ENCODE data around the gene ITGA3.

ITGA3 gene

DNA sequence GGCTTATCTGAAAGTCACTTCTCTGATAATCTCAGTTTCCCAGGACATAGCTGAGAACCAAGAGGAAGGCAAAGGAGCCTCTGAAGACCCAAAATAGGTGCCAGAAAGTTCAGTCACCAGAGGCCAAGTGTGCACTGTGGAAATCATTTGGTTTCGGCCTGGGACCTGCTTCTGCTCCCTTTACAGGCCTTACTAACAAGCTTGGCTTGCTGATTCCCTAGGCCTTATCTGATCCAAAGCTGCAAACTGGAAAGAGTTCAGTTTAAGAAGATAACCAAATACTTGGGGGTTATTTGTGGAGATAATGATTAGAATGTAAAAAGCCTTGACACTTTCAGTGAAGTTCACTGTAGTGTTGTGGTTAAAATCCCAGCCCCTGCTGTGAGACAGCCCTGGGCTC is 17.0 kb downstream of the ITGA3 start:
- no peak for DNase-seq

DNA sequence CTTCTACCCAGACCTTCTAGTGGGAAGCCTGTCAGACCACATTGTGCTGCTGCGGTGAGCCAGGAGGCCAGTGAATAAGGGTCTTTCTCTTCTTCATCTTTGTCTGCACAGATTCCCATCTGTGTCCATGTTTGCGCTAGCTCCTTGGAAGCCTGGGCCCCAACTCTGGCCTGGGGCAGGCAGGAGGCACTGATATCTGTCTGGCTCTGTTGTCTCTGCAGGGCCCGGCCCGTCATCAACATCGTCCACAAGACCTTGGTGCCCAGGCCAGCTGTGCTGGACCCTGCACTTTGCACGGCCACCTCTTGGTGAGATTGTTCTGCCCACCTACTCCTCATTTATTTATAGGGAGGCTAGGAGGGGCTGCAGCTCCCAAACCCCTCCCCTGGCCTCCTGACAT is 18.3 kb downstream of the ITGA3 start:
- DNase-seq, result no peak

DNA sequence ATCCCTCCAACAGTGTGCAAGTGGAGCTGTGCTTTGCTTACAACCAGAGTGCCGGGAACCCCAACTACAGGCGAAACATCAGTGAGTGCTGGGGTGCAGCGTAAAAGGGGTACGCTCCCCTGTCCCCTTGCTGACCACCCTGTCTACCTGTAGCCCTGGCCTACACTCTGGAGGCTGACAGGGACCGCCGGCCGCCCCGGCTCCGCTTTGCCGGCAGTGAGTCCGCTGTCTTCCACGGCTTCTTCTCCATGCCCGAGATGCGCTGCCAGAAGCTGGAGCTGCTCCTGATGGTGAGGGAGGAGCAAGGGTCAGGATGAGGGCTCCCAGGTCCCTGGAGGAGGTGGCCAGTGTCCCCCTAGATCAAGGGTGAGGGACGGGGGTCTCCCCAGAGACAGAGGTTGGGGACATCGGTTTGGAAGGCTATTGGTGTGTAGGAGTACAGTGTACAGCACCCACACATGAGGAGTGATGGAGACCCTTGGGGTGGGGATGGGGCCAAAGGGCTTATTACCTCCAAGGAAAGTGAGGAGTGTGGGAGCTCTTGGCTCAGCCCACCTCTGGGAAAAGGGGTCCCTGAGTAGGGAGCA is 19.6 kb downstream of the ITGA3 start:
- DNase-seq, result no peak

DNA sequence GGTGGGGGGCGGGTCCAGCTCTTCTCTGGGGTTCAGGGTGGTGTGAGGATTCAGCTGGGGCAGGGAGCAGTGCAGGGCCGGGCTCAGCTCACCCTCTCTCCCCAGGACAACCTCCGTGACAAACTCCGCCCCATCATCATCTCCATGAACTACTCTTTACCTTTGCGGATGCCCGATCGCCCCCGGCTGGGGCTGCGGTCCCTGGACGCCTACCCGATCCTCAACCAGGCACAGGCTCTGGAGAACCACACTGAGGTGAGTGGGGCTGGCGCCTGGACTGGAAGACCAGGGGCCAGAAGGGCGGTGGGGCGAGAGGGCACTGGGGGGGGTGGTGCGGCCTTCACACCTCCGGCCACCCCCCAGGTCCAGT is 20.3 kb downstream of the ITGA3 start:
- DNase-seq, result no peak

DNA sequence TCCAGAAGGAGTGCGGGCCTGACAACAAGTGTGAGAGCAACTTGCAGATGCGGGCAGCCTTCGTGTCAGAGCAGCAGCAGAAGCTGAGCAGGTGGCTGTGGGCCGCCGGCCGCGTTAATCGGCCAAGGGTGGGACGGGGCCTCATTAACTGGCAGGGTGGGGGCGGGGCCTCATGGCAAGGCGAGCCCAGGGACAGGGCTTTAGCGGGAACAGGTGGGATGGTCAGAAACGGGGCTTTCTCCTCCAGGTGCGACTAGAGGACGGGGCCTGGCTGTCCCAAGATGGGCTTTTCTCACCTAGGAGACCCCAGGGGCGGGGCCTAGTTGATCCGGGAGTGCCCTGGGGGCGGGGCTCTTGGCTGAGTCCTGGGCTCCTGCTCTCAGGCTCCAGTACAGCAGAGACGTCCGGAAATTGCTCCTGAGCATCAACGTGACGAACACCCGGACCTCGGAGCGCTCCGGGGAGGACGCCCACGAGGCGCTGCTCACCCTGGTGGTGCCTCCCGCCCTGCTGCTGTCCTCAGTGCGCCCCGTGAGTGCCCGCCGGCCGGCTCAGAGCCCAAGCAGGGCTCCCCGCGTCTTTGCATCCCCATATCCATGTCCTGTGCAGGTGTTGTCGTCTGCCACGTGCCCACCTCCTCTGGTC is 20.8 kb downstream of the ITGA3 start:
- DNase-seq, result no peak

DNA sequence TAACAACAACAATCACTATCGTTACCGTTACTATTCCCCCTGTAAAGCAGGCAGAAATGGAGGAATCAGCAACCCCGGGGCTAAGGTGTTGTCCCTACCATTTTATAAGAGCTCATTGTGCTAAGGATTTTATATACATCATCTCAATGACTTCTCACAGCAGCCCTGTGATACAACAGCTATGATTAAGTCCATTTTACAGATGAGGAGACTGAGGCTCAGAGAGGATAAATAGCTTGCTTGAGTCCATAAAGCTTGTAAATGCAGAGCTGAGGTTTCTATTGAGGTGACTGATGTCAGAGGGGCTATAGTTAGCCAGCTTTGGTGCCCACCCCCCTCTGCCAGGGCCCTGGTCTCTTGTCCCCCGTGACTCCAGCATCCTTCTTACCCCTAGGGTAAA is 22.5 kb downstream of the ITGA3 start:
- no peak for DNase-seq

DNA sequence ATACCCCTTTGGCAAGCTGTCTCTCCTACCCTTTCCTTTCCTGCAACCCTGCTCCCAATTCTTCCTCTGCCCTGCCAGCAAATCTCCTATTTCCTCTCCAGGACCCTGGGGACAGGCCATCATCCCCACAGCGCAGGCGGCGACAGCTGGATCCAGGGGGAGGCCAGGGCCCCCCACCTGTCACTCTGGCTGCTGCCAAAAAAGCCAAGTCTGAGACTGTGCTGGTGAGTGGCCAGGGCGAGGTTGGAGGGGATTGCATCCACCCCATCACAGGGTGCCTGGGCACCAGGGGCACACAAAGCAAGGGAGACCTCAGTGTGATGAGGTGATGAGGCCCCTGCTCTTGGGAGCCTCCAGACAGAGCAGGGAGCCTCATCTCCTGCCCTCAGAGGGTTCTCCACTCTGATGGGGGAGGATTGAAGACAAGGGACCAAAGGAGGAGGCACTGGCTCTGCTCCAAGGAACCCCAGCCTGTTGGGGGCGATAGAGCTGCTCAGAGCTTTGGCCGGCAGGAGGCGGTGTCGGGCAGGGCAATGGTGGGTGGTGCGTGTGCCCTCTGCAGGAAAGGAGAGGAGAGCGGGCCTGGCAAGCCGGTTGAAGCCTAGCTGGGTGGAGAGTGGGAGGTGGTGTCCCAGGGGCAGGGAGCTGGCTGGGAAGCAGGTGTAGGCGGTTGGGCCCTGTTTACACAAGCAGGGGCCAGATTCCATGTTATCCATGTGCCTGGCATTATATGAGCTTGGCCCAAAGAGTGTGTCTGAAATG is 23.6 kb downstream of the ITGA3 start:
- peak in 1 of 2 donors; percentile 36 for DNase-seq

DNA sequence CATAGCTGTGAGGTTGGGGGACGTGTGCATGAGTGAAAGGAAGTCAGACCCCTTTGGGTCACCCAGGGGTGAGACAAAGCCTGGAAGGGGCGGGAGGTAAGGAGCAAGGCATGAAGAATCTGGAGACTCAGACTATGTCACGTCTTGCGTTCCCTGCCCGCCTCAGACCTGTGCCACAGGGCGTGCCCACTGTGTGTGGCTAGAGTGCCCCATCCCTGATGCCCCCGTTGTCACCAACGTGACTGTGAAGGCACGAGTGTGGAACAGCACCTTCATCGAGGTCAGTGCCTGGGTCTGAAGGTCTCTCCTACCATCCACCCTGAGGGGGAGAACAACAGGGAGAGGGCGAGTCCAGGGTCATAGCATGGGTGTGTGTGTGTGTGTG is 24.2 kb downstream of the ITGA3 start:
- DNase-seq, result no peak

DNA sequence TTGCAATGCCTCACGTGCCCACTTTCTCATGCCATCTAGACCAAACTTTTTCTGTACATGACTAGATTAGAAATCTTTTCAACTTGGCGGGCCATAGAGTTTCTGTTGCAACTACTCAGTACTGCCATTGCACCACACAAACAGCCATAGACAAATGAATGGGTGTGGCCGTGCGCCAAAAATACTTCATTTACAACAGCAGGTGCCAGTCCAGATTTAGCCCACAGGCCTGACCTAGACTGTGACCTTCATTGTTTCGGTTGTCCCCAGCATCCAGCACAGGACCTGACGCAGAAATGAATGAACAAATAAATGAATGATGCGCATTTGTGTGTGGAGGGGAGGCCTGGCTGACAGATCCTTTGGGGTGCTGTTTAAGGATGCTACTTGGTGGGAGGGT is 24.9 kb downstream of the ITGA3 start:
- no peak for DNase-seq

DNA sequence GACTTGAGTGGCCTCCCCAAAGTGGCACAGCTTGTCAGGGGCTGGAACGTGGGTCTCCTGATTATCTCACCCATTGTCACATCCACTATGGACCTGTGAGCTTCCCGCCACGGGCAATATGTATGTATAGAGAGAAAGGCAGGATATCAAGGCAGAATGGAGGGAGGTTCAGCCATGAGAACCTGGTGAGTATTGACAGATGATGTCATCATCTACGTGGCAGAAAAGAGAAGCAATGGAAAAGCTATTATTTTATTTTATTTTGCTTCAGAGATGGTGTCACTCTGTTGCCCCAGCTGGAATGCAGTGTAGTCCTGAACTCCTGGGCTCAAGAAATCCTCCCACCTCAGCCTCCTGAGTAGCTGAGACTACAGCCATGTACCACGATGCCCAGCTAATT is 25.8 kb downstream of the ITGA3 start:
- no peak for DNase-seq

DNA sequence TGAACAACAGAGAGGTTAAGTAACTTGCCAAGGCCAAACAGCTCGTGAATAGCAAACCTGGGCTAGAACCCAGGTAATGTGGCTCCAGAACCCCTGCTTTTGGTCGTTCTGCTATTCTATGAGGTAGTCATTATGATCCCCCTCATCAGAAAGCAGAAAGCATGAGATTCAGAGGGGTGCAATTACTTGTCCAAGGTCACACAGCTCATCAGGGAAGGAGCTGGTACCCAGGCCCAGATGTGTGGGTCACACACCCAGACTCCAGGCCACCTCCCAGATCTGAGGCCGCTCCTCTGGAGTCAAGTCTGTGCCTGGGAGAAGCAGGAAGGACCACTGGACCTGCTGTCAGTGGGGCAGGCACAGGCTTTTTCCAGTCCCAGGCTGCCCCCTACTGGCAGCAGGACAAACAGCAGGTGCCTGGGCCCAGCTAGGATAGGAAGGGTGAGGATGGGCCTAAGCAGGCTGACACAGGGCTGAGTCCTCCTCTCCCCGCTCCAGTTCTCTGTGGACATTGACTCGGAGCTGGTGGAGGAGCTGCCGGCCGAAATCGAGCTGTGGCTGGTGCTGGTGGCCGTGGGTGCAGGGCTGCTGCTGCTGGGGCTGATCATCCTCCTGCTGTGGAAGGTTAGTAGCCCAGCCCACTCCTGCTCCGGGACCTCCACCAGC is 31.5 kb downstream of the ITGA3 start:
- DNase-seq, result peak; percentile 79 to 82

DNA sequence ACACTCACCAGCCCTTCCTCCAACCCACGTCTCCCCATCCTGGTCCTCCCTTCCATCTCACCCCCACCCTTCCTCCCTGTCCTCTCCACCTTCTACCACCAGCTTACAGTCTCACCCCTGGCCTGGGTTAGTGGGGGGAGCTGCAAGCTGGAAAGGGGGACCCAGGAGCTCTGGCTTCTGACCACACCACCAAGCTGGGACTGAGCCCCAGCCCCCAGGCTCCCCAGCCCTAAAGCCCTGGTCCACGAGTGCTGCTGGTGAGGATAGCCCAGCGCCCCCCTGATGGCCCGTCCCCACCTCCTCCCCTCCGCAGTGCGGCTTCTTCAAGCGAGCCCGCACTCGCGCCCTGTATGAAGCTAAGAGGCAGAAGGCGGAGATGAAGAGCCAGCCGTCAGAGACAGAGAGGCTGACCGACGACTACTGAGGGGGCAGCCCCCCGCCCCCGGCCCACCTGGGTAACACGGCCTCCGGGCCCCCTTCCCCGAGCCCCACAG is 32.0 kb downstream of the ITGA3 start:
- no peak for DNase-seq

DNA sequence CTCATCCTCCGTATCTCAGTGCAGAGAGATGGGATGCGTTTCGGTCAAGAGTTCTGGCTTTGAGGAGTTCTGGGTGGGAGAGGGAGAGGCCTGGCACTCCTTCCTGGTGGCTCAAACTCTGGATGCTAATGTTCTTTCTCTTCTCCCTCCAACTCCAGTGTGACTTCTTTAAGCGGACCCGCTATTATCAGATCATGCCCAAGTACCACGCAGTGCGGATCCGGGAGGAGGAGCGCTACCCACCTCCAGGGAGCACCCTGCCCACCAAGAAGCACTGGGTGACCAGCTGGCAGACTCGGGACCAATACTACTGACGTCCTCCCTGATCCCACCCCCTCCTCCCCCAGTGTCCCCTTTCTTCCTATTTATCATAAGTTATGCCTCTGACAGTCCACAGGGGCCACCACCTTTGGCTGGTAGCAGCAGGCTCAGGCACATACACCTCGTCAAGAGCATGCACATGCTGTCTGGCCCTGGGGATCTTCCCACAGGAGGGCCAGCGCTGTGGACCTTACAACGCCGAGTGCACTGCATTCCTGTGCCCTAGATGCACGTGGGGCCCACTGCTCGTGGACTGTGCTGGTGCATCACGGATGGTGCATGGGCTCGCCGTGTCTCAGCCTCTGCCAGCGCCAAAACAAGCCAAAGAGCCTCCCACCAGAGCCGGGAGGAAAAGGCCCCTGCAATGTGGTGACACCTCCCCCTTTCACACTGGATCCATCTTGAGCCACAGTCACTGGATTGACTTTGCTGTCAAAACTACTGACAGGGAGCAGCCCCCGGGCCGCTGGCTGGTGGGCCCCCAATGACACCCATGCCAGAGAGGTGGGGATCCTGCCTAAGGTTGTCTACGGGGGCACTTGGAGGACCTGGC is 33.3 kb downstream of the ITGA3 start:
- no peak for DNase-seq

DNA sequence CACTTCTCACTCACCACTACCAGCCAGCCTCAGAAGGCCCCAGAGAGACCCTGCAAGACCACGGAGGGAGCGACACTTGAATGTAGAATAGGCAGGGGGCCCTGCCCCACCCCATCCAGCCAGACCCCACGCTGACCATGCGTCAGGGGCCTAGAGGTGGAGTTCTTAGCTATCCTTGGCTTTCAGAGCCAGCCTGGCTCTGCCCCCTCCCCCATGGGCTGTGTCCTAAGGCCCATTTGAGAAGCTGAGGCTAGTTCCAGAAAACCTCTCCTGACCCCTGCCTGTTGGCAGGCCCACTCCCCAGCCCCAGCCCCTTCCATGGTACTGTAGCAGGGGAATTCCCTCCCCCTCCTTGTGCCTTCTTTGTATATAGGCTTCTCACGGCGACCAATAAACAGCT is 34.2 kb downstream of the ITGA3 start:
- DNase-seq, result no peak

DNA sequence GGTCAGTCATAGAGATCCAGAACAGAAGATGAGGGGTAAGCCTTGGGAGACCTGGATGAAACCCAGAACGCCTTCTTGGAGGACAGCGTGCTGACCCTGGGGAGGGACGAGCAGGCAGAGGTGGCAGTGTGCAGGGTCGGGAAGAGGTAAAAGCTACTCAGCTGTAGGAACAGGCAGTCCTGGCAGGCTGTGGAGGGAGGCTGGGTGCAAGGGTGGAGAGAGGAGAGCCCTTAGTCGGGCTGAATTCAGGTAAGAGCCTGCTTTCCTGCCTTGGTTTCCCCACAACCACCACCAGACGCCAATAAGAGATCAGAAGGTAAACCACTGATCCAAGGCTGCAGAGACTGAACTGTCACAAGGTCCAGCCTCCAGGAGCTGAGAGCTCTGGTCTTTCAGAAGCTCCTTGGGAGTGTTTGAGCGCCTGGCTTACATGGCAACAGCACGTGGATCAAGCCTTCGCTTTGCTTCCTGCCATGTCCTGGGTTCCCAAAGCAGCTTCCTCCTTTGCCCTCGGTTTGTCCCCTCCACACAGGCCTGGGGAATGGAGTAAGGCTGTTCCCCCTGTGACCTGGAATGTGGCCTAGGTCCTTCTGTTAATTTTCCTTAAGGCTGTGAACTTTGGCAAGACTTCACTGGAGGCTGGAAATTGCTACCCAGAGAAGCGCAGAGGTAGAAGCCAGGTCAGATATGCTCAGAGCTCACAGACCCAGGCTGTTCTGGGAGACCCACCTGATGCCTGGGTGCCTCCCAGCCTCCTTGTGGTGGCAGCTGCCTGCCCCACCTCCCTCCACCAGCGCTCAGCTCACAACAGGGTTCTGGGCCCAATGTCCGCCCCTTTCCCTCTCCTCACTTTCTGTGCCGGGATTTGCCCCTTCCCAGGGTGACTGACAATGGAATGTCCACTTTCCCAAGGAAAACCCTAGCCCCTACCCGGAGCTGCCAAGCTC is 35.3 kb downstream of the ITGA3 start:
- no peak for DNase-seq

DNA sequence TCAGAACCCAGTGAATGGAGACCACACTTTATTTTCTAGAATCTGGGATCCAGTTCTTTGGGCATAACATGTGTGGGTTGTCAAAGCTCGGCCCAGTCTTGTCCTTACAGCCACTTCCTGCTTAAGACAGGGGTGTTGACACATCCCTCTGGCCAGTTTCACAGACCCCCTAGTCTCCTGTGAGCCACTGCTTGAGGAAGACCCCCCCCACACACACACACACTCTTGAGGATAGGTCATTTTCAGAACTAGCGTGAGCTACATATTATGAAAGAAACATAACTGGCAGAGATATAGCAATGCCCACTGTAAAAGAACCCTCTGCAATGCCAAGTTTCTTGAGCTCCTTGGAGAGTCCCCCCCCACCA is 36.0 kb downstream of the ITGA3 start:
- no peak for DNase-seq

DNA sequence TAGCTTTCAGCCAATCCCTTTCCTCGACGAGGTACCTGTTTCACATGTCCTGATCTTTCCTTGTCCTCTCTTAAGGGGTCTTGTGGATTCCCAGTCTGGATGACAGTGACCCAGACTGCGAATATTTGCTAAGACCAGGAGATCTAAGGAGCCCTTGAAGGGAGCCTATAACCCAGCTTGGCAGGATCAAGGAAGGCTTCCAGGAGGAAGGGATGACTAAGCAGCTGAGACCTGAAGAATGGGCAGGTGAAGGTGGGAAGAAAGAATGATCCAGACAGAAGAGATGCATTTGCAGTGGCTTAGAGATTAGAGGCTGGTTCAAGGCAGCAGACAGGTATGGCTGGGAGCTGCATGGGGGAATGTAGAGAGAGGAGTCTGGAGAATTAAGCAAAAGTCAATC is 37.3 kb downstream of the ITGA3 start:
- DNase-seq, result no peak

DNA sequence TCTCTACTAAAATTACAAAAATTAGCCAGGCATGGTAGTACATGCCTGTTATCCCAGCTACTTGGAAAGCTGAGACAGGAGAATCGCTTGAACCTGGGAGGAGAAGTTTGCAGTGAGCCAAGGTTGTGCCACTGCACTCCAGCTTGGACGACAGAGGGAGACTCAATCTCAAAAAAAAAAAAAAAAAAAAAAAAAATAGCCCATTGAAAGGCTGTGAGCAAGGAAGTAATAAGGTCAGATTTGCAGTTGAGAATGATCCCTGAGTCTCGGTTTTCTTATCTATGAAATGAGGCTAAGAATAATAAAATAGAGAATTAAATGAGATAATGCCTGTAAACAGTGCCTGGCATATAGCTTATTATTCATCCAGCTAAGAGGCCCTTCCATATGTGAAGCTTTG is 37.9 kb downstream of the ITGA3 start:
- no peak for DNase-seq

DNA sequence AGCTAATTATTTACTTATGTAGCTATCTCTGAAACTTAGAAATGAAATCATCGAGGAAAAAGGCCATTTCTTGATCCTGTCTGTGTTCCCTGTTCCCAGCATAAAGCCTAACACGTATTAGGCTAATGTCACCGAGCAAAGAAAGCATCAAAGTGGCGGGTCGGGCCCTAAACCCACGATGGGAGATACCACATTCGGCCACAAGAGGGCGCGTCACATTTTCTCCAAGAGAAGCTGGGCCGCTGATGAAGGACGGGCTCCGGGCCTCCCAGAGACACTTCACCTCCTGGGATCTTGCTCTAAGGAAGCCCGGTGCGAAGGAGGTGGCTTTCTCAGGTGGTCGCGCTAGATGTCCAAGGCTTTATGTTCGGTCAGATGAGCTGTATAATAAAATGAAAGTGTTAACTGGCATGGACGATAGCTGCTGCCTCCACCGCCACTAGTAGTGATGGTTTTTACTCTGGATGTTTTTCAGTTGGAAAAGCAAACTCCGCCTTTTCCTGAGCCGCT is 38.4 kb downstream of the ITGA3 start:
- DNase-seq, result peak; percentile 95 to 97

DNA sequence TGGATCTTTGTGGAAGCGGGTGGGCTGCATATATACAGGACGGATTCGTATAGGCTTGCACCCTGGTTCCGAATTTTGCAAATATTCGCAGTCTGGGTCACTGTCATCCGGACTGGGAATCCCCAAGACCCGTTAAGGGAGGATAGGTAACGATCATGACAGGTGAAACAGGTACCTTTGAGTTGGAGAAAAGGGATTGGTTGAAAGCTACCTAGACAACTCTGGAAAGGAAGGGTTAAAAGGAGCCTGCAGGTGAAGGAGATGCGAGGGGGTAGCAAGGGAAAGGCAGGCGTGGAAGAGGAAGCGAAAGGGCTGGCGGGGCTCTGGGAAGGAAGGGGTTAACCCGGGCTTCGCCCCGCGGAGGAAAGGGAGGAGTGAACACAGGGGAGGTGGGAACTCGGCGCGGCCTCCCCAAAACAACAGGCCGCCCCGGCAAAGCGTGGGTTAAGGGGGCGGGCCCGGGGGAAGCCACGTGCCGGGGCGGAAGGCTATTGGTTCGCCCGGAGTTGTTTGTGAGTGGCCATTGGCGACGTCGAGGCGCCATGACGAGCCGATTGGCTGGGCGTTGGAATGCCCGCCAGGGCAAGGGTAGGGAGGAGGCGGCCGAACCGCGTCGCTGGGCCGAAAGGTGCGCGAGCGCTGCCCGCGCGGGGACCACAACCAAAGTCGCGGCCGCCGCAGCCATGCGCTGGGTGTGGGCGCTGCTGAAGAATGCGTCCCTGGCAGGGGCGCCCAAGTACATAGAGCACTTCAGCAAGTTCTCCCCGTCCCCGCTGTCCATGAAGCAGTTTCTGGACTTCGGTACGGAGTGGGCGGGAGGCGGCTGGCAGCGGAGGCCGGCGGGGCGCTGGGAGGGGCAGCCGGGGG is 39.1 kb downstream of the ITGA3 start, which contains the start of gene PDK2:
Gene PDK2, plus strand, starts transcription at position 599 of the 867 bp plus-strand sequence. Its CDS starts 85 bp downstream, at position 684.
- DNase-seq, result peak; percentile 94 to 96

Measured in stimulated activated CD4-positive, alpha-beta T cell treated with anti-CD3 and anti-CD28 coated beads, Interleukin-2, amount 100 ng/mL, for 24 hours (primary cell).